A673 (cell line): ENCODE measurements around the gene CCR6. TPM values are rescaled to one million over a fixed set of nuclear protein-coding genes. Genes with fewer than 3 reads are reported as not detected.
"Not testable (repeated sequence)": the region's sequence is repeated elsewhere in the genome, so short reads cannot be mapped to it uniquely, and the experiment has no call there.

Experiments
- BruUV-seq: library from RNA; stranded (reverse); fragments of 400-500 nt; replicated peaks from 2 replicates; lab custom pipeline; 2021; lab: Mats Ljungman, UMichigan
- CTCF ChIA-PET: fragments of 300-600 bp; sonication (Branson Sonifier 250); formaldehyde crosslinking; loops from one replicate; lab custom pipeline; 2022; ENCODE audit warnings: antibody characterized with exemption; lab: Charles Lee
- POLR2A ChIA-PET: fragments of 300-600 bp; sonication (Branson Sonifier 250); formaldehyde crosslinking; loops from one replicate; lab custom pipeline; 2022; ENCODE audit warnings: antibody characterized with exemption; ENCODE audit not compliant: low non-redundant PET; lab: Charles Lee
- DNase-seq: peaks from one replicate; pipeline ENCODE4 v3.0.0-alpha.2; 2015; ENCODE audit warnings: low spot score
- H3K27ac ChIP-seq: fragments of 200-600 bp; sonication (generic); 2 replicates; pipeline ENCODE4 v1.5.1; 2016; ENCODE audit warnings: mixed run types, low read depth, mild to moderate bottlenecking, mixed read lengths, antibody characterized with exemption, low read length; ENCODE audit not compliant: poor library complexity, severe bottlenecking
- H3K27me3 ChIP-seq: fragments of 200-600 bp; sonication (generic); replicated peaks from 2 replicates; pipeline ENCODE4 v1.6.1; 2017; ENCODE audit warnings: mixed run types, low read depth, mild to moderate bottlenecking, mixed read lengths, antibody characterized with exemption, low read length; ENCODE audit not compliant: insufficient read depth, poor library complexity
- H3K36me3 ChIP-seq: fragments of 200-600 bp; sonication (generic); 2 replicates; pipeline ENCODE4 v1.6.1; 2016; ENCODE audit warnings: mixed run types, mild to moderate bottlenecking, mixed read lengths, antibody characterized with exemption, low read length; ENCODE audit not compliant: insufficient read depth, poor library complexity, severe bottlenecking
- H3K4me1 ChIP-seq: fragments of 200-600 bp; sonication (generic); 2 replicates; pipeline ENCODE4 v1.6.1; 2017; ENCODE audit warnings: mixed run types, mild to moderate bottlenecking, mixed read lengths, antibody characterized with exemption, low read length; ENCODE audit not compliant: insufficient read depth, poor library complexity, severe bottlenecking
- H3K4me3 ChIP-seq: fragments of 200-600 bp; sonication (generic); 2 replicates; pipeline ENCODE4 v1.5.1; 2016; ENCODE audit warnings: low read depth, mixed run types, mild to moderate bottlenecking, mixed read lengths, low read length; ENCODE audit not compliant: poor library complexity, severe bottlenecking
- H3K9me3 ChIP-seq: fragments of 200-600 bp; sonication (generic); 2 replicates; pipeline ENCODE4 v1.6.1; 2016; ENCODE audit warnings: mixed run types, low read depth, mild to moderate bottlenecking, mixed read lengths, antibody characterized with exemption, low read length; ENCODE audit not compliant: poor library complexity, severe bottlenecking
- CTCF ChIP-seq: fragments of 300-800, 200-600 bp; sonication (generic); conservative IDR thresholded peaks from 2 replicates; pipeline ENCODE4 v1.5.1; 2017; ENCODE audit warnings: low read depth, mild to moderate bottlenecking, antibody characterized with exemption, low read length, moderate library complexity, mixed read lengths
- intact Hi-C: fragments of 100-400 bp; cut with micrococcal nuclease; formaldehyde crosslinking; loops from one replicate; pipeline ENCODE4 v1.10.0; 2022; ENCODE audit not compliant: unreplicated experiment
- total RNA-seq: library from RNA; stranded (reverse); gene quantifications from 2 replicates; pipeline ENCODE4 v1.2.3, GENCODE V29; 2021

Gene CCR6
- total RNA-seq, 1 experiment from 2014 or later = not detected

GRCh38 chr6:167182913-167183314 lies 60.0 kb downstream of the CCR6 start:
- H3K9me3 ChIP-seq, H3K4me1 ChIP-seq, H3K4me3 ChIP-seq, H3K36me3 ChIP-seq, H3K27ac ChIP-seq, DNase-seq, intact Hi-C loops, CTCF ChIA-PET, BruUV-seq, H3K27me3 ChIP-seq, POLR2A ChIA-PET: not testable (repeated sequence)
- peak; percentile 33; the same call in 1 of the 2 replicates for TF ChIP-seq CTCF

DNA sequence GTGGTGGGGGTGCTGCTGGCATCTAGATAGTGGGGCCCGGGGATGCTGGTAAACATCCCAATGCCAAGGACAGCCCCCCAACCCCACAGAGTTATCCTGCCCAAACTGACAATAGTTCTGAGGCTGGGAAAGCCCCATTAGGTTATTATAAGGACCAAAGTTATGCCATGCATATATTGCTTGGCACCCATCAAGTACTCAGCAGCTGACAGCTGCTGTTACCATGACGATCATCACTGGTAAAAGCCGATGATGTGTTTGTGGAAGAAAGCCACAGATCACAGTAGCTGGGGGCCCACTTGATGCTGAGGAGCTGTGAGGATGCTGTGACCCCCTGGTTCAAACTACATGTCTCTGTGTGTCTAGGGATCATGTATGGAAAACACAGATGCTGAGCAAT lies 62.2 kb downstream of the CCR6 start:
- DNase-seq, BruUV-seq, H3K4me3 ChIP-seq, H3K27ac ChIP-seq, CTCF ChIA-PET, H3K9me3 ChIP-seq, H3K4me1 ChIP-seq, POLR2A ChIA-PET, H3K27me3 ChIP-seq, H3K36me3 ChIP-seq: not testable (repeated sequence)
- intact Hi-C loops = loop anchor here (5.0 kb wide), 1 partner anchor 182 kb away; no protein-coding TSS in a partner anchor

- POLR2A ChIA-PET = not testable (repeated sequence)
- CTCF ChIA-PET = interaction anchor here (0.5 kb wide), 1 partner anchor 710 kb away, joined by 5 read pairs; no protein-coding TSS in a partner anchor
Measured at GRCh38 chr6:167187275-167187674, 64.4 kb downstream of the CCR6 start.

More at GRCh38 chr6:167187275-167187674, 64.4 kb downstream of the CCR6 start:
- H3K36me3 ChIP-seq, H3K4me3 ChIP-seq, H3K27me3 ChIP-seq, DNase-seq, H3K4me1 ChIP-seq, H3K9me3 ChIP-seq, H3K27ac ChIP-seq, BruUV-seq: not testable (repeated sequence)
- intact Hi-C loops = loop anchor here (5.0 kb wide), 1 partner anchor 180 kb away; no protein-coding TSS in a partner anchor

Other genes with a start within 250 kb of the CCR6 start
- gene RNASET2, start 166.5 kb upstream of the CCR6 start, total RNA-seq = 5.7 and 11.9 TPM in 2 replicates
- gene CEP43, start 123.7 kb upstream of the CCR6 start, total RNA-seq = 33.4 and 34.2 TPM in 2 replicates
- gene GPR31, start 34.9 kb downstream of the CCR6 start, total RNA-seq = not detected in 2 replicates
- gene UNC93A, start 168.2 kb downstream of the CCR6 start, total RNA-seq = not detected in 2 replicates
- not detected in 2 replicates for gene TTLL2, start 202.0 kb downstream of the CCR6 start, total RNA-seq